ENCODE data around the gene TBCD.
A peak's percentile ranks its signal among the peaks of the same experiment; 100 is the strongest.

The TBCD gene

GRCh38 chr17:82959242-82959930 lies 207.5 kb downstream of the TBCD start:
- ChIA-PET CTCF (no interaction called here), POLR2A (no interaction called here)
- no peaks in the 10 kb centered on the region for H3K4me1 ChIP-seq (ENCODE audit: control insufficient read depth, insufficient read depth, low read length)
- no peak overlapping the region for H3K4me3 ChIP-seq (ENCODE audit: low read depth, low read length)
- 0 out of 2 replicates have a peak, but pooled peaks have one; percentile 1 for TF ChIP-seq ZSCAN4 (tag by site-specific recombination; IDR thresholded peaks at IDR 0.05)
- no peak for TF ChIP-seq ZNF555 (tag by site-specific recombination; conservative IDR thresholded peaks at IDR 0.05)
- no peak overlapping the region for H3K27ac ChIP-seq (ENCODE audit: extremely low read depth, low read depth, low read length)
- no peaks in the 10 kb centered on the region for H3K9me3 ChIP-seq (ENCODE audit: control insufficient read depth, insufficient read depth, low read depth, low read length)
- peaks cover 0 to 5% of the 10 kb centered on the region in 2 experiments; a peak in 1 of 3 replicates for H3K36me3 ChIP-seq (ENCODE audit: control insufficient read depth in 2 of 2, insufficient read depth in 1 of 2, low read length in 2 of 2)

- H3K4me1 ChIP-seq (ENCODE audit: control insufficient read depth, insufficient read depth, low read length): no peaks in the 10 kb centered on the region
- no peaks in the 10 kb centered on the region for H3K9me3 ChIP-seq (ENCODE audit: control insufficient read depth, insufficient read depth, low read depth, low read length)
- CTCF ChIA-PET: no interaction called here
- TF ChIP-seq HOXA7 (CRISPR knock-in tag; IDR thresholded peaks at IDR 0.05; ENCODE audit: borderline replicate concordance): no peak
- TF ChIP-seq MZF1 (tag by site-specific recombination; IDR thresholded peaks at IDR 0.05; ENCODE audit: borderline replicate concordance): no peak
- TF ChIP-seq ZNF366 (tag by site-specific recombination; conservative IDR thresholded peaks at IDR 0.05): no peak
- no peak for TF ChIP-seq ZFP37 (tag by site-specific recombination; IDR thresholded peaks at IDR 0.05)
- TF ChIP-seq ZNF10 (tag by site-specific recombination; IDR thresholded peaks at IDR 0.05): peak; percentile 63; the same call in 1 of the 2 replicates
- H3K36me3 ChIP-seq (ENCODE audit: control insufficient read depth in 2 of 2, insufficient read depth in 1 of 2, low read length in 2 of 2): peaks cover 0 to 5% of the 10 kb centered on the region in 2 experiments; a peak in 1 of 3 replicates
- no peak overlapping the region for H3K4me3 ChIP-seq (ENCODE audit: low read depth, low read length)
- H3K27ac ChIP-seq (ENCODE audit: extremely low read depth, low read depth, low read length): no peak overlapping the region
- POLR2A ChIA-PET: no interaction called here
Measured at GRCh38 chr17:82959990-82960418, 208.1 kb downstream of the TBCD start.

- H3K4me1 ChIP-seq (ENCODE audit: control insufficient read depth, insufficient read depth, low read length): no peaks in the 10 kb centered on the region
- peaks cover 0 to 5% of the 10 kb centered on the region in 2 experiments; a peak in 1 of 3 replicates for H3K36me3 ChIP-seq (ENCODE audit: control insufficient read depth in 2 of 2, insufficient read depth in 1 of 2, low read length in 2 of 2)
- H3K9me3 ChIP-seq (ENCODE audit: control insufficient read depth, insufficient read depth, low read depth, low read length): no peaks in the 10 kb centered on the region
- CTCF ChIA-PET: interaction anchor here (0.7 kb wide), 1 partner anchor 63 kb away, joined by 3 read pairs; no protein-coding TSS in a partner anchor
- no peak overlapping the region for H3K27ac ChIP-seq (ENCODE audit: extremely low read depth, low read depth, low read length)
- POLR2A ChIA-PET: no interaction called here
- TF ChIP-seq ZNF510 (tag by site-specific recombination; IDR thresholded peaks at IDR 0.05; ENCODE audit: insufficient replicate concordance): no peak
- no peak for TF ChIP-seq ZBTB10 (tag by site-specific recombination; IDR thresholded peaks at IDR 0.05)
- no peak for TF ChIP-seq ZNF664 (tag by site-specific recombination; IDR thresholded peaks at IDR 0.05)
- TF ChIP-seq ZNF221 (tag by site-specific recombination; IDR thresholded peaks at IDR 0.05; ENCODE audit: borderline replicate concordance): no peak
- TF ChIP-seq SP2 (tag by site-specific recombination; IDR thresholded peaks at IDR 0.05): no peak
- TF ChIP-seq ZNF571 (tag by site-specific recombination; IDR thresholded peaks at IDR 0.05): no peak
- TF ChIP-seq ZNF658 (tag by site-specific recombination; IDR thresholded peaks at IDR 0.05): no peak
- TF ChIP-seq ZBTB1 (tag by site-specific recombination; IDR thresholded peaks at IDR 0.05): no peak
- no peak for TF ChIP-seq ZNF596 (tag by site-specific recombination; IDR thresholded peaks at IDR 0.05)
- TF ChIP-seq ZNF792 (tag by site-specific recombination; IDR thresholded peaks at IDR 0.05): no peak
- no peak overlapping the region for H3K4me3 ChIP-seq (ENCODE audit: low read depth, low read length)
Measured at GRCh38 chr17:82960419-82961271, 208.8 kb downstream of the TBCD start.

Data from HEK293 (cell line).